H1 (cell line): Measurements from ENCODE around the gene LTBP1. TPM values are rescaled to one million over a fixed set of nuclear protein-coding genes. Genes with fewer than 3 reads are reported as not detected.

ENCODE experiments used
- CTCF ChIA-PET: fragments of 300-600 bp; sonication (Branson Sonifier 250); formaldehyde crosslinking; loops from one replicate; lab custom pipeline; 2021; ENCODE audit not compliant: partially characterized antibody; lab: Charles Lee
- POLR2A ChIA-PET: fragments of 300-600 bp; sonication (Branson Sonifier 250); formaldehyde crosslinking; loops from one replicate; lab custom pipeline; 2021; ENCODE audit warnings: inconsistent platforms; ENCODE audit not compliant: partially characterized antibody; lab: Charles Lee
- DNase-seq, 2 experiments: peaks; one replicate each; pipeline versions ENCODE4 v3.0.0 to v3.0.0-alpha.2; 2010 to 2022; ENCODE audit warnings: low spot score in 2 of 2, low read depth in 1 of 2, mixed read lengths in 1 of 2
- FAIRE-seq: peaks from 2 replicates; lab custom pipeline; 2011; peaks lifted over from hg19 to GRCh38; lab: Jason Lieb, UNC
- H2AFZ ChIP-seq: 2 replicates; pipeline ENCODE4 v1.8.1; 2012; ENCODE audit warnings: low read length, inconsistent platforms
- H2AK5ac ChIP-seq: 2 replicates; pipeline ENCODE4 v1.6.1; 2013; ENCODE audit warnings: low read depth, low read length
- H2BK120ac ChIP-seq: replicated peaks from 2 replicates; pipeline ENCODE3; 2013; ENCODE audit warnings: low read depth, low read length, inconsistent platforms
- H2BK12ac ChIP-seq: 2 replicates; pipeline ENCODE4 v1.6.1; 2013; ENCODE audit warnings: low read depth, low read length
- H2BK15ac ChIP-seq: 2 replicates; pipeline ENCODE4 v1.6.1; 2013; ENCODE audit warnings: low read length
- H2BK20ac ChIP-seq: 2 replicates; pipeline ENCODE4 v1.6.1; 2013; ENCODE audit warnings: low read length
- H2BK5ac ChIP-seq: 2 replicates; pipeline ENCODE4 v1.6.1; 2013; ENCODE audit warnings: low read depth, low read length
- H3K14ac ChIP-seq: 2 replicates; pipeline ENCODE4 v1.6.1; 2013; ENCODE audit warnings: inconsistent platforms; ENCODE audit not compliant: insufficient read length
- H3K18ac ChIP-seq: 2 replicates; pipeline ENCODE4 v1.6.1; 2013; ENCODE audit warnings: low read length; ENCODE audit errors: extremely low read depth
- H3K23ac ChIP-seq: 2 replicates; pipeline ENCODE4 v1.6.1; 2013; ENCODE audit warnings: inconsistent platforms; ENCODE audit not compliant: insufficient read length
- H3K23me2 ChIP-seq: 2 replicates; pipeline ENCODE4 v1.6.1; 2013; ENCODE audit warnings: low read depth, low read length
- H3K27ac ChIP-seq: 2 replicates; pipeline ENCODE4 v1.6.1; 2011; ENCODE audit warnings: low read depth, low read length, inconsistent platforms
- H3K27me3 ChIP-seq, 4 experiments: replicated peaks in 1 of 4; 1 replicate in 1 of 4; 2 replicates in 3 of 4; pipeline versions ENCODE4 v1.6.1 to v1.8.1; 2011 to 2013; ENCODE audit warnings: low read length in 3 of 4, mild to moderate bottlenecking in 3 of 4, inconsistent platforms in 2 of 4, mixed read lengths in 2 of 4, moderate library complexity in 1 of 4; ENCODE audit not compliant: control insufficient read depth in 3 of 4, insufficient read depth in 3 of 4; ENCODE audit errors: extremely low read depth in 1 of 4
- H3K36me3 ChIP-seq, 4 experiments: 2 replicates each; pipeline versions ENCODE4 v1.6.1 to v1.8.1; 2011 to 2013; ENCODE audit warnings: mild to moderate bottlenecking in 4 of 4, low read length in 3 of 4, moderate library complexity in 2 of 4, control low read depth in 1 of 4, inconsistent platforms in 1 of 4; ENCODE audit not compliant: insufficient read depth in 4 of 4, control insufficient read depth in 2 of 4
- H3K4ac ChIP-seq: replicated peaks from 2 replicates; pipeline ENCODE3; 2013; ENCODE audit warnings: low read length, low read depth, mixed read lengths, inconsistent platforms; ENCODE audit not compliant: insufficient read length
- H3K4me1 ChIP-seq, 4 experiments: replicated peaks in 1 of 4; 1 replicate in 1 of 4; 2 replicates in 3 of 4; pipeline versions ENCODE4 v1.6.1 to v1.8.1; 2011 to 2013; ENCODE audit warnings: low read length in 3 of 4, inconsistent platforms in 2 of 4, mixed read lengths in 1 of 4; ENCODE audit not compliant: insufficient read depth in 4 of 4, control insufficient read depth in 3 of 4
- H3K4me2 ChIP-seq, 2 experiments: 2 replicates each; pipeline versions ENCODE4 v1.6.1 to v1.8.1; 2011 to 2013; ENCODE audit warnings: low read depth in 2 of 2, low read length in 2 of 2, control low read depth in 1 of 2, inconsistent platforms in 1 of 2, mild to moderate bottlenecking in 1 of 2; ENCODE audit not compliant: insufficient read depth in 1 of 2
- H3K4me3 ChIP-seq, 4 experiments: fragments of 200-600, 300-600 bp in 1 of 4; sonication (generic), shearing (Covaris generic), sonication (Bioruptor Twin) in 1 of 4; 2 replicates each; pipeline versions ENCODE4 v1.5.1 to v1.8.1; 2011 to 2016; ENCODE audit warnings: low read length in 4 of 4, low read depth in 3 of 4, control low read depth in 2 of 4, inconsistent platforms in 2 of 4, mild to moderate bottlenecking in 2 of 4, mixed read lengths in 1 of 4, moderate library complexity in 1 of 4; ENCODE audit not compliant: insufficient read depth in 2 of 4; ENCODE audit errors: extremely low read depth in 1 of 4
- H3K56ac ChIP-seq: replicated peaks from 2 replicates; pipeline ENCODE3; 2013; ENCODE audit warnings: low read depth, mild to moderate bottlenecking, mixed read lengths, low read length, inconsistent platforms; ENCODE audit not compliant: insufficient read length
- H3K79me1 ChIP-seq: 2 replicates; pipeline ENCODE4 v1.6.1; 2013; ENCODE audit warnings: low read depth, low read length, control low read depth
- H3K79me2 ChIP-seq, 2 experiments: 2 replicates each; pipeline versions ENCODE4 v1.6.1 to v1.8.1; 2012 to 2013; ENCODE audit warnings: low read length in 2 of 2, mild to moderate bottlenecking in 2 of 2, inconsistent platforms in 1 of 2; ENCODE audit not compliant: insufficient read depth in 2 of 2, control insufficient read depth in 1 of 2
- H3K9ac ChIP-seq, 4 experiments: replicated peaks in 1 of 4; 1 replicate in 1 of 4; 2 replicates in 3 of 4; pipeline versions ENCODE4 v1.6.1 to v1.8.1; 2011 to 2013; ENCODE audit warnings: low read depth in 3 of 4, low read length in 3 of 4, control low read depth in 2 of 4, mild to moderate bottlenecking in 2 of 4, moderate library complexity in 2 of 4, inconsistent platforms in 1 of 4; ENCODE audit errors: extremely low read depth in 1 of 4
- H3K9me3 ChIP-seq, 2 experiments: 2 replicates each; pipeline versions ENCODE4 v1.6.1 to v1.8.1; 2012 to 2013; ENCODE audit warnings: mild to moderate bottlenecking in 2 of 2, moderate library complexity in 2 of 2, control low read depth in 1 of 2, inconsistent platforms in 1 of 2, low read depth in 1 of 2, low read length in 1 of 2, mixed read lengths in 1 of 2; ENCODE audit not compliant: insufficient read depth in 2 of 2
- H4K20me1 ChIP-seq, 2 experiments: replicated peaks in 1 of 2; 2 replicates each; pipeline versions ENCODE3 to v1.8.1; 2011 to 2013; ENCODE audit warnings: inconsistent platforms in 2 of 2, low read length in 2 of 2, mild to moderate bottlenecking in 1 of 2; ENCODE audit not compliant: insufficient read depth in 2 of 2, control insufficient read depth in 1 of 2
- H4K5ac ChIP-seq: 2 replicates; pipeline ENCODE4 v1.6.1; 2013; ENCODE audit warnings: low read length, low read depth, mixed read lengths, inconsistent platforms; ENCODE audit not compliant: insufficient read length
- H4K8ac ChIP-seq: 2 replicates; pipeline ENCODE4 v1.8.0; 2013; ENCODE audit warnings: mild to moderate bottlenecking, moderate library complexity, low read length, inconsistent platforms; ENCODE audit not compliant: insufficient read depth; ENCODE audit errors: extremely low read depth
- H4K91ac ChIP-seq: replicated peaks from 2 replicates; pipeline ENCODE3; 2013; ENCODE audit warnings: low read length, mixed read lengths, inconsistent platforms; ENCODE audit not compliant: insufficient read length
- RAD21 ChIP-seq, 2 experiments: IDR thresholded peaks in 1 of 2; conservative IDR thresholded peaks in 1 of 2; 2 replicates each; pipeline ENCODE4 v1.6.1; 2011; ENCODE audit warnings: low read depth in 2 of 2, low read length in 2 of 2, improper control_type of control experiment in 1 of 2, inconsistent platforms in 1 of 2, mild to moderate bottlenecking in 1 of 2, moderate library complexity in 1 of 2
- TAF7 ChIP-seq: optimal IDR thresholded peaks from 2 replicates; pipeline ENCODE3; 2011; ENCODE audit warnings: low read depth, mild to moderate bottlenecking, inconsistent platforms, low read length, moderate library complexity, borderline replicate concordance
- WGBS, 2 experiments: shearing (Covaris generic) in 1 of 2; methylation state at CpG; one replicate each; pipeline versions ENCODE4 v1.1.6 to v1.1.7; 2013 to 2015; ENCODE audit warnings: low lambda C conversion rate in 2 of 2, mixed read lengths in 2 of 2, inconsistent platforms in 1 of 2, low coverage in 1 of 2, missing lambda C conversion rate in 1 of 2; ENCODE audit not compliant: insufficient replicate concordance in 2 of 2, insufficient coverage in 1 of 2, insufficient read length in 1 of 2; ENCODE audit errors: extremely low coverage in 1 of 2, missing lambda C conversion rate in 1 of 2; 5-methylcytosine and 5-hydroxymethylcytosine counted together
- polyA plus RNA-seq, 7 experiments: library from polyadenylated mRNA; depleted of rRNA in 3 of 7; stranded (reverse) in 5 of 7; unstranded in 2 of 7; fragments of >200 nt in 5 of 7; fragments of 200-250 nt in 2 of 7; gene quantifications; 1 replicate in 5 of 7; 2 replicates in 1 of 7; 4 replicates in 1 of 7; pipeline versions ENCODE4 v1.2.1 to v1.2.3, GENCODE V29; 2011 to 2013; ENCODE audit warnings: missing spikeins in 2 of 7, mixed read lengths in 2 of 7
- total RNA-seq: library from RNA; stranded (reverse); fragmentation: NEBNext Ultra II Directional; extraction: Animal tissue kit (Norgen Biotek cat#: 25700); gene quantifications from 2 replicates; pipeline ENCODE4 v1.2.1, GENCODE V29; 2021

LTBP1 gene
- total and polyA plus RNA-seq, 2 of the 8 experiments (the other 6 are each of a cell fraction or from before 2014, with no cell fraction given): 15.4 to 24.7 TPM

- H3K79me1 ChIP-seq: no peaks in the 10 kb centered on the region
- H3K9ac ChIP-seq: no peak overlapping the region
- no peak overlapping the region for H3K14ac ChIP-seq
- H4K20me1 ChIP-seq: peaks cover 0 to 1% of the 10 kb centered on the region in 2 experiments
- H3K36me3 ChIP-seq: no peaks in the 10 kb centered on the region
- H3K4ac ChIP-seq: no peak overlapping the region
- no peak overlapping the region for H3K23ac ChIP-seq
- 91% methylated on average over 8 of the region's 8 CpGs; no CpG with 5 or more reads in 1 of the 2 experiments for WGBS, 2 experiments
- no peak overlapping the region for H3K18ac ChIP-seq
- no peaks in the 10 kb centered on the region for H3K27me3 ChIP-seq
- no peaks in the 10 kb centered on the region for H3K23me2 ChIP-seq
- TF ChIP-seq TAF7 (no peak), RAD21 (IDR thresholded peaks at IDR 0.05 in 1 of 2, conservative IDR thresholded peaks at IDR 0.05 in 1 of 2; ENCODE audit: low read depth in 2 of 2, low read length in 2 of 2) (peak in 1 of 2 experiments; percentile 25; a peak in 3 of 4 replicates)
- no peak overlapping the region for H2BK120ac ChIP-seq
- H3K4me1 ChIP-seq: no peaks in the 10 kb centered on the region
- no peak overlapping the region for H2BK15ac ChIP-seq
- H4K8ac ChIP-seq: no peak overlapping the region
- no peak overlapping the region for H3K27ac ChIP-seq
- no peaks in the 10 kb centered on the region for H3K9me3 ChIP-seq
- no peak overlapping the region for H2BK20ac ChIP-seq
- H4K91ac ChIP-seq: no peak overlapping the region
- no peak overlapping the region for H3K4me3 ChIP-seq
- DNase-seq: no peak
- no peak overlapping the region for H4K5ac ChIP-seq
- no peak for FAIRE-seq
- H3K56ac ChIP-seq: no peak overlapping the region
- no peaks in the 10 kb centered on the region for H3K79me2 ChIP-seq
- H2BK5ac ChIP-seq: no peak overlapping the region
- no peak overlapping the region for H2AFZ ChIP-seq
- no peak overlapping the region for H2AK5ac ChIP-seq
- CTCF ChIA-PET: interaction anchor here (0.6 to 1.7 kb wide), 7 partner anchors 10 to 372 kb away, joined by 3 to 4 read pairs (median 3); no protein-coding TSS in a partner anchor
- no peak overlapping the region for H2BK12ac ChIP-seq
- H3K4me2 ChIP-seq: no peak overlapping the region
- POLR2A ChIA-PET: no interaction called here
Measured at GRCh38 chr2:33034784-33035183, 88.0 kb downstream of the LTBP1 start.
